GM23338 (cell line): ENCODE measurements around the gene OR2F2. TPM values are rescaled to one million over a fixed set of nuclear protein-coding genes. Genes with fewer than 3 reads are reported as not detected.
A peak's percentile ranks its signal among the peaks of the same experiment; 100 is the strongest.

Source experiments
- ATAC-seq: fragments of 200-7000 bp; cut with Tn5 transposase; 3 replicates; pipeline ENCODE4 v1.9.1; 2020
- DNase-seq: peaks from one replicate; pipeline ENCODE4 v3.0.0-alpha.2; 2015; ENCODE audit warnings: low spot score
- H2AFZ ChIP-seq: fragments of 200-600 bp; sonication (generic); 2 replicates; pipeline ENCODE4 v1.8.0; 2016; ENCODE audit warnings: antibody characterized with exemption, mild to moderate bottlenecking, moderate library complexity
- H3F3A ChIP-seq: fragments of 200-600 bp; sonication (generic); replicated peaks from 2 replicates; pipeline ENCODE4 v1.8.0; 2017; ENCODE audit warnings: antibody characterized with exemption, mixed run types, low read depth
- H3K27ac ChIP-seq: fragments of 200-600 bp; sonication (generic); 2 replicates; pipeline ENCODE4 v1.6.1; 2016; ENCODE audit warnings: low read depth
- H3K27me3 ChIP-seq: fragments of 200-600 bp; sonication (generic); 2 replicates; pipeline ENCODE4 v1.8.0; 2016; ENCODE audit warnings: mild to moderate bottlenecking, mixed run types, moderate library complexity; ENCODE audit not compliant: insufficient read depth
- H3K36me3 ChIP-seq: fragments of 200-600 bp; sonication (generic); 2 replicates; pipeline ENCODE4 v1.8.0; 2016; ENCODE audit warnings: mild to moderate bottlenecking; ENCODE audit not compliant: insufficient read depth
- H3K4me1 ChIP-seq: fragments of 200-600 bp; sonication (generic); 2 replicates; pipeline ENCODE4 v1.8.0; 2016; ENCODE audit warnings: mild to moderate bottlenecking, moderate library complexity; ENCODE audit not compliant: insufficient read depth
- H3K4me2 ChIP-seq: fragments of 200-600 bp; sonication (generic); 2 replicates; pipeline ENCODE4 v1.7.1; 2017; ENCODE audit warnings: mixed run types
- H3K4me3 ChIP-seq: fragments of 200-600 bp; sonication (generic); 2 replicates; pipeline ENCODE4 v1.6.1; 2016; ENCODE audit warnings: mixed run types
- H3K79me2 ChIP-seq: fragments of 200-600 bp; sonication (generic); replicated peaks from 2 replicates; pipeline ENCODE4 v1.8.0; 2017; ENCODE audit warnings: mild to moderate bottlenecking; ENCODE audit not compliant: insufficient read depth
- H3K9me2 ChIP-seq: fragments of 200-600 bp; sonication (generic); 2 replicates; pipeline ENCODE4 v1.8.0; 2017; ENCODE audit not compliant: insufficient read depth
- H4K20me1 ChIP-seq: fragments of 200-600 bp; sonication (generic); replicated peaks from 2 replicates; pipeline ENCODE4 v1.8.0; 2017; ENCODE audit warnings: mild to moderate bottlenecking; ENCODE audit not compliant: insufficient read depth
- H3K27ac Mint-ChIP-seq: 2 replicates; pipeline ENCODE4 v1.8.0; 2020; ENCODE audit warnings: inconsistent platforms, mild to moderate bottlenecking, moderate library complexity, mixed read lengths
- H3K27me3 Mint-ChIP-seq: 3 replicates; pipeline ENCODE4 v1.8.0; 2022; ENCODE audit warnings: low read depth, mild to moderate bottlenecking, moderate library complexity, mixed read lengths, inconsistent platforms; ENCODE audit not compliant: insufficient read depth, poor library complexity
- H3K36me3 Mint-ChIP-seq: 3 replicates; pipeline ENCODE4 v1.8.0; 2021; ENCODE audit warnings: low read depth, mild to moderate bottlenecking, inconsistent platforms, moderate library complexity, mixed read lengths
- H3K4me1 Mint-ChIP-seq: 3 replicates; pipeline ENCODE4 v1.8.0; 2020; ENCODE audit warnings: mild to moderate bottlenecking, inconsistent platforms, mixed read lengths
- H3K4me3 Mint-ChIP-seq: 3 replicates; pipeline ENCODE4 v1.8.0; 2021; ENCODE audit warnings: moderate library complexity, mild to moderate bottlenecking, inconsistent platforms, mixed read lengths
- H3K9me3 Mint-ChIP-seq: 3 replicates; pipeline ENCODE4 v1.8.0; 2020; ENCODE audit warnings: moderate library complexity, mild to moderate bottlenecking, inconsistent platforms, mixed read lengths
- CREB1 ChIP-seq: fragments of 250-450 bp; sonication (Bioruptor Pico); IDR thresholded peaks from 2 replicates; pipeline ENCODE4 v1.5.0; 2020; ENCODE audit warnings: low read depth, mild to moderate bottlenecking, moderate library complexity
- EZH2 ChIP-seq: fragments of 200-600 bp; sonication (generic); IDR thresholded peaks from one replicate; pipeline ENCODE4 v1.8.0; 2017; ENCODE audit warnings: antibody characterized with exemption, mild to moderate bottlenecking, low read depth; ENCODE audit not compliant: unreplicated experiment
- EZH2phosphoT487 ChIP-seq: fragments of 200-600 bp; sonication (generic); IDR thresholded peaks from one replicate; pipeline ENCODE4 v1.8.1; 2018; ENCODE audit warnings: antibody characterized with exemption; ENCODE audit not compliant: unreplicated experiment
- NANOG ChIP-seq: IDR thresholded peaks from 2 replicates; pipeline ENCODE4 v1.6.1; 2016; ENCODE audit warnings: antibody characterized with exemption, borderline replicate concordance
- STAT1 ChIP-seq: IDR thresholded peaks from one replicate; pipeline ENCODE4 v1.6.1; 2016; ENCODE audit warnings: antibody characterized with exemption; ENCODE audit not compliant: unreplicated experiment
- ZNF114 ChIP-seq: fragments of 250-450 bp; sonication (Bioruptor Pico); IDR thresholded peaks from 2 replicates; pipeline ENCODE4 v1.5.0; 2020; ENCODE audit warnings: mild to moderate bottlenecking, moderate library complexity
- ZNF331 ChIP-seq: fragments of 250-450 bp; sonication (Bioruptor Pico); IDR thresholded peaks from 2 replicates; pipeline ENCODE4 v1.5.0; 2020; ENCODE audit warnings: low read depth, mild to moderate bottlenecking, moderate library complexity
- polyA plus RNA-seq: library from polyadenylated mRNA; unstranded; fragments of >200 nt; fragmentation: Nextera tagmentation; extraction: Ambion mirVana; gene quantifications from 2 replicates; pipeline ENCODE4 v1.2.1, GENCODE V29; 2016
- total RNA-seq: library from RNA; depleted of rRNA; stranded (reverse); fragments of >200 nt; shearing (Covaris generic); gene quantifications from 2 replicates; pipeline ENCODE4 v1.2.3, GENCODE V29; 2014
- TF ChIP-seq, protein P1 (sequence below): fragments of 250-450 bp; sonication (Bioruptor Pico); IDR thresholded peaks from 2 replicates; pipeline ENCODE4 v1.5.0; 2020; ENCODE audit warnings: mild to moderate bottlenecking, moderate library complexity

The OR2F2 gene
- total and polyA plus RNA-seq, 2 experiments from 2014 or later, result not detected

DNA sequence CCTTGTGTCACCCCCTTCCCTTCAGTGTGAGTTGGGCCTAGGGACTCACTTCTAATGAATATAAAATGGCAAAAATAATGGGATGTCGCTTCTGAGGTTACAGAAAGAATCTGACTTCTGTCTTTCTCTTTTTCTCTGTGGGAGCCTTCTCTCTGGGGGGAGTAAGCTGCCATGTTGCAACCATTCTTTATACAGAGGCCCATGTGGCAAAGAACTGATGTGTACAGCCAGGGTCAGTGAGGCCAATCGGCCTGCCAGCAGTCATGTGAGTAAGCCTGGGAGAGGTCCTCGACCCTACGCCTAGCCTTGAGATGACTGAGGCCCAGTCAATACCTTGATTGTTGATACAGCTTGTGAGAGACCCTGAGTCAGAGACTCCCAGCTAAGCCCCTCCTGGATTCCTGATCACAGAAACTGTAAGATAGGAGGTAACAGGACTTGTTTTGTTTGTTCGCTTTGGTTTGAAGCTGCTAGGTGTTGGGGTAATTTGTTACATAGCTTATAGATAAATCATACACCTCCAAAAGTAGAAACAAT, 34.7 kb upstream of the OR2F2 start (continued):
- TF ChIP-seq, protein P1, sequence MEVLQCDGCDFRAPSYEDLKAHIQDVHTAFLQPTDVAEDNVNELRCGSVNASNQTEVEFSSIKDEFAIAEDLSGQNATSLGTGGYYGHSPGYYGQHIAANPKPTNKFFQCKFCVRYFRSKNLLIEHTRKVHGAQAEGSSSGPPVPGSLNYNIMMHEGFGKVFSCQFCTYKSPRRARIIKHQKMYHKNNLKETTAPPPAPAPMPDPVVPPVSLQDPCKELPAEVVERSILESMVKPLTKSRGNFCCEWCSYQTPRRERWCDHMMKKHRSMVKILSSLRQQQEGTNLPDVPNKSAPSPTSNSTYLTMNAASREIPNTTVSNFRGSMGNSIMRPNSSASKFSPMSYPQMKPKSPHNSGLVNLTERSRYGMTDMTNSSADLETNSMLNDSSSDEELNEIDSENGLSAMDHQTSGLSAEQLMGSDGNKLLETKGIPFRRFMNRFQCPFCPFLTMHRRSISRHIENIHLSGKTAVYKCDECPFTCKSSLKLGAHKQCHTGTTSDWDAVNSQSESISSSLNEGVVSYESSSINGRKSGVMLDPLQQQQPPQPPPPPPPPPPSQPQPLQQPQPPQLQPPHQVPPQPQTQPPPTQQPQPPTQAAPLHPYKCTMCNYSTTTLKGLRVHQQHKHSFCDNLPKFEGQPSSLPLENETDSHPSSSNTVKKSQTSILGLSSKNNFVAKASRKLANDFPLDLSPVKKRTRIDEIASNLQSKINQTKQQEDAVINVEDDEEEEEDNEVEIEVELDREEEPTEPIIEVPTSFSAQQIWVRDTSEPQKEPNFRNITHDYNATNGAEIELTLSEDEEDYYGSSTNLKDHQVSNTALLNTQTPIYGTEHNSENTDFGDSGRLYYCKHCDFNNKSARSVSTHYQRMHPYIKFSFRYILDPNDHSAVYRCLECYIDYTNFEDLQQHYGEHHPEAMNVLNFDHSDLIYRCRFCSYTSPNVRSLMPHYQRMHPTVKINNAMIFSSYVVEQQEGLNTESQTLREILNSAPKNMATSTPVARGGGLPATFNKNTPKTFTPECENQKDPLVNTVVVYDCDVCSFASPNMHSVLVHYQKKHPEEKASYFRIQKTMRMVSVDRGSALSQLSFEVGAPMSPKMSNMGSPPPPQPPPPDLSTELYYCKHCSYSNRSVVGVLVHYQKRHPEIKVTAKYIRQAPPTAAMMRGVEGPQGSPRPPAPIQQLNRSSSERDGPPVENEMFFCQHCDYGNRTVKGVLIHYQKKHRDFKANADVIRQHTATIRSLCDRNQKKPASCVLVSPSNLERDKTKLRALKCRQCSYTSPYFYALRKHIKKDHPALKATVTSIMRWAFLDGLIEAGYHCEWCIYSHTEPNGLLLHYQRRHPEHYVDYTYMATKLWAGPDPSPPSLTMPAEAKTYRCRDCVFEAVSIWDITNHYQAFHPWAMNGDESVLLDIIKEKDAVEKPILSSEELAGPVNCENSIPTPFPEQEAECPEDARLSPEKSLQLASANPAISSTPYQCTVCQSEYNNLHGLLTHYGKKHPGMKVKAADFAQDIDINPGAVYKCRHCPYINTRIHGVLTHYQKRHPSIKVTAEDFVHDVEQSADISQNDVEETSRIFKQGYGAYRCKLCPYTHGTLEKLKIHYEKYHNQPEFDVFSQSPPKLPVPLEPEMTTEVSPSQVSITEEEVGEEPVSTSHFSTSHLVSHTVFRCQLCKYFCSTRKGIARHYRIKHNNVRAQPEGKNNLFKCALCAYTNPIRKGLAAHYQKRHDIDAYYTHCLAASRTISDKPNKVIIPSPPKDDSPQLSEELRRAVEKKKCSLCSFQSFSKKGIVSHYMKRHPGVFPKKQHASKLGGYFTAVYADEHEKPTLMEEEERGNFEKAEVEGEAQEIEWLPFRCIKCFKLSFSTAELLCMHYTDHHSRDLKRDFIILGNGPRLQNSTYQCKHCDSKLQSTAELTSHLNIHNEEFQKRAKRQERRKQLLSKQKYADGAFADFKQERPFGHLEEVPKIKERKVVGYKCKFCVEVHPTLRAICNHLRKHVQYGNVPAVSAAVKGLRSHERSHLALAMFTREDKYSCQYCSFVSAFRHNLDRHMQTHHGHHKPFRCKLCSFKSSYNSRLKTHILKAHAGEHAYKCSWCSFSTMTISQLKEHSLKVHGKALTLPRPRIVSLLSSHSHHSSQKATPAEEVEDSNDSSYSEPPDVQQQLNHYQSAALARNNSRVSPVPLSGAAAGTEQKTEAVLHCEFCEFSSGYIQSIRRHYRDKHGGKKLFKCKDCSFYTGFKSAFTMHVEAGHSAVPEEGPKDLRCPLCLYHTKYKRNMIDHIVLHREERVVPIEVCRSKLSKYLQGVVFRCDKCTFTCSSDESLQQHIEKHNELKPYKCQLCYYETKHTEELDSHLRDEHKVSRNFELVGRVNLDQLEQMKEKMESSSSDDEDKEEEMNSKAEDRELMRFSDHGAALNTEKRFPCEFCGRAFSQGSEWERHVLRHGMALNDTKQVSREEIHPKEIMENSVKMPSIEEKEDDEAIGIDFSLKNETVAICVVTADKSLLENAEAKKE, result no peak
- TF ChIP-seq CREB1 (CRISPR knock-in tag), result no peak
- no peak for TF ChIP-seq NANOG

DNA sequence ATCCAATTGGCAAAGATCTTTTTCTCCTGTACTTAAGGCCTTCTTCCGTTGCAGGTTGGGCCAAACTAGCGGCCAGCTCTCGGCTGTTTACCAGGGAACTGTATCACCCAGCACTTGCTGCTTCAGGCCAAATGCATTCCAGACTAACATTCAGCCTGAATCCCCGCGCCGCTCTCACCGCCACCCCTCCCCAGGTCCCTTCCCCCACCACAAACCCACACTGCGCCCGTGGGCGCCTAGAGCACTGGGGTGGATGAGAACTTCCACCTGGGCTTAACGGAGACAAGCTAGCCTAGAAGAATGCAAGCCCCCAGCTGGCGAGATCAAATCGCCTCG, 33.7 kb upstream of the OR2F2 start:
- Histone ChIP-seq H3K4me1 (peaks cover 52% of the 10 kb centered on the region), H3F3A (no peaks in the 10 kb centered on the region), H3K27me3 (no peaks in the 10 kb centered on the region), H4K20me1 (peaks cover 21% of the 10 kb centered on the region), H3K27ac (peak overlapping the region; percentile 97), H3K79me2 (peaks cover 51% of the 10 kb centered on the region), H2AFZ (peak overlapping the region; percentile 73; the same call in 1 of the 2 replicates), H3K4me3 (peak overlapping the region; percentile 96), H3K36me3 (no peaks in the 10 kb centered on the region), H3K9me2 (no peaks in the 10 kb centered on the region), H3K4me2 (peak overlapping the region; percentile 95)
- H3K27me3 Mint-ChIP-seq, result peaks cover 5% of the 10 kb centered on the region
- H3K4me3 Mint-ChIP-seq, result peak overlapping the region; percentile 98
- H3K9me3 Mint-ChIP-seq, result 0 out of 3 replicates have a peak, but pooled peaks cover 2% of the 10 kb centered on the region
- DNase-seq (no peak), ATAC-seq (peak; percentile 45)
- peaks cover 2% of the 10 kb centered on the region; the same call in 2 of the 3 replicates for H3K36me3 Mint-ChIP-seq
- peak overlapping the region; percentile 99 for H3K27ac Mint-ChIP-seq
- peaks cover 56% of the 10 kb centered on the region for H3K4me1 Mint-ChIP-seq
- TF ChIP-seq ZNF114 (CRISPR knock-in tag) (no peak), ZNF331 (no peak), NANOG (no peak), EZH2 (no peak), STAT1 (no peak), EZH2phosphoT487 (no peak)
- TF ChIP-seq, protein P1, result no peak
